ENCODE results near the gene ST6GALNAC4. TPM values are rescaled to one million over a fixed set of nuclear protein-coding genes. Genes with fewer than 3 reads are reported as not detected.

The ST6GALNAC4 gene
- polyA plus RNA-seq, 4 donors, result 10.4 to 17.5 (median 12.5) TPM

DNA sequence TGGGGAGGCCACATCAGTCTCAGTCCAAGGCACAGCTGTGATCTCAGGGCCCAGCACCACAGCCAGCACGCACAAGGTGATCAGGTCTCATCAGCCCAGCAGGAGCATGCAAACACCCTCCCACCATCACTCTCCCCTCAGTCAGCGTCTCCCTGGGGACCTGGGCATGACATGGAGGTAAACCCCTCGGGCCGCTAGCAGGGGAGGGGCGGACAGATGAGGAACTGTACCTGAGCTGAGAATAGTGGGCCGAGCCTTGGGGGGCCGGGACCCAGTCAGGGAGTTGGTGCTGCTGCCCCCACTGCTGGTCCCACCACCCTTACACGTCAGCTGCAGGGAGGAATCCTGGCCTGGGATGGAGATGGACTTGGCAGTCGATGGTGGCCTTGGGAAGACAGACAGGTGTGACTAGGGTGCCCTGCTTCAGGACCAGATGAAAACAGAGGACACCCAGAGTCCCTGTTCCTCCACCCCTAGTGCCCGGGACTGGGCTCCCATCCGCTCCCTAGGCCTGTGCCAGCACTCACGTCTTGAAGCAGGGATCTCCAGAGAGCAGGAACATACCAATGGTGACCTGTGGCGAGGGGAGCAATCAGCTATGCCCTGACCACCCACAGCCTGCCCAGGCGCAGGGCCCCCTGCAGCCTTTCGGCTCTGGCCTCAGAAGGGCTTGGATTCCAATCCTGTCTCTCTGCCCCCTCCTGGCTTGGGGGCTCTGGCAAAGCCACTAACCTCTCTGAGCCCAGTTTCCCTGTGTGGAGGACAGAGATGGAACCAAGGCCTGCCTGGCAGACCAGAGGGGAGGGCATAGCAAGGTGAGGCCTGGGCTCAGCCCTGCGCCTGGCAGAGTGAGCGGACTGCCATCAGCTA lies 31.2 kb upstream of the ST6GALNAC4 start:
- no peak for DNase-seq (ENCODE audit: low read depth in 4 of 4, low spot score in 3 of 4)

DNA sequence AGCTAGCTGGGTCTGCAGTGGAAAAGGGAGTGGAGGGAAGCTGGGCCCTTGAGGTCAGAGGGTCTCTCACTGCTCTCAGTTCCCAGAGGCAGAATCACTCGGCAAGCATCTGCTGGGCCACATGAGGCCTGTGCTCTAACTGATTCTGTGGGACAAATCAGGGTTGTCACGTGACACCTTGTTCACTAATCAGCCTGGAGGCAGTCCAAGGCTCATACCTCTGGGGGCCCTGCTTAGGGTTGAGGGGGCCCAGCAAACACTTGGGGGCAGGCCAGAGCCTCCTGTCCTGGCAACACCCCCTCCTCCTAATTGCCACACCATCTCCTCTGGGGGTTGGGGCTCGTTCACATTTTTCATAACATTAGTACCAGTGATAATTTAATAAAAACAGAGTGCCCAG lies 29.9 kb upstream of the ST6GALNAC4 start:
- DNase-seq (ENCODE audit: low read depth in 4 of 4, low spot score in 3 of 4), result no peak

DNA sequence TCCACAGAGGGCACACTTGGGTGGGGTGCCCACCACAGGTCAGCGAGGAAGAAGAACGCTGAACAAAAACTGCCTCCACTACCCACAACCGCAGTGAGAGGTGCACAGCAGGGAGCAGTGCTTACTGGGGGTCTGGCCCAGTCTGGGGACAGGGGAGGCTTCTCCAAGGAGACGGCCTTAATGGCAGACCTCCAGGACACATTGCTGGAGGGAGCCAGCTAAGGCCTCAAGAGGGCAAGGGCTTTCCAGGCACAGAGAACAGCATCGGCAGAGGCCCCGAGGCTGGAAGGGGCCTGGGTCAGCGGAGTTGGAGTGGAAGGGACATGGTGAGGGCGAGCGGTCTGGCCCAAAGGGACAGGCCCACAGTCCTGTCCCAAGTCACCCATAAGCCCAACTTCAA lies 29.1 kb upstream of the ST6GALNAC4 start:
- DNase-seq (ENCODE audit: low read depth in 4 of 4, low spot score in 3 of 4), result no peak

DNA sequence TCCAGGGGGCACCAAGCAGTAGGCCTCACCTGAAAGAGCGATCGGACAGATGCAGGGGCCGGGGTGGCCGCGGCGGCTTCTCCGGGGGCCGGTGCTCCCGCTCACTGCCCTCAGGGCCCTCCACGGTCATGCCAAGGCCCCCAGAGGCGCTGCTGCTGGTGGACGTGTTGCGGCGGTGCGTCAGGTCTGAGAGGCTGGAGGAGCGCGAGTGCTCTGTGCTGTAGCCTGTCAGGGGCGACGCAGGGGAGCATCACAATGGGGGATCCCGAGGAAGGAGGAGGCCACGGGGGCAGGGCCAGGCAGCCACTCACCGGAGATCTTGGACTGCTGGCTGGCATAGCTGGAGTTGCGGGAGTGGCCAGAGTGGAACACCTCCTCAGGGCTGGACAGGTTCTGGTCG lies 28.5 kb upstream of the ST6GALNAC4 start:
- DNase-seq (ENCODE audit: low read depth in 4 of 4, low spot score in 3 of 4), result no peak

DNA sequence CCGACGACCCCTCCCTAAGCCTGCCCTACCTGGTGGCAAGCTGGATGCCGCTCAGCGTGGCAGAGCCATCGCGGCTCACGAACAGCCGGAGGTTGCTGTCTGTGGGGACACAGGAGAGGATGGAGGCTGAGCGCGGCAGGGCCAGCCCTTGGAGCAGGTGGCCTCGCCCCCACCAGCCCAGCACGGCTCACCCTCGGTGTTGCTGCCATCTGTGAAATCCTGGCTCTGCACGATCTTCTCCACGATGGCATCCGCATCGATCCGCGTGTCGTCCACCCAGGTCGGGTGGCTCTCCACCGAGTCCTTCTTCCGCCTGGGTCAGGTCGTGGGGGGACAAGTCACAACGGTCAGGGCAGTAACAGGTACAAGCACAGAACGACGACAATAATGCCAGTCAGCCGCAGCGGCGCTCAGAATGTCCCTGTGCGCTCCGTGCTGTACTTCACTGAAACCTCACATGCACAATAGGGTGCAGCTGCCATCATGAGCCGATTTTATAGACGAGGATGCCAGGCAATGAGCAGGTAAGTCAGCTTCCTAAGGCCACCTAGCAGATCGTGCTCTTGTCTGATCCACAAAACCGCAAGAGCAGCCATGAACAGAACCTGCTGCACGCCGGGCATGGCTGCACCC lies 27.9 kb upstream of the ST6GALNAC4 start:
- DNase-seq (ENCODE audit: low read depth in 4 of 4, low spot score in 3 of 4), result no peak

DNA sequence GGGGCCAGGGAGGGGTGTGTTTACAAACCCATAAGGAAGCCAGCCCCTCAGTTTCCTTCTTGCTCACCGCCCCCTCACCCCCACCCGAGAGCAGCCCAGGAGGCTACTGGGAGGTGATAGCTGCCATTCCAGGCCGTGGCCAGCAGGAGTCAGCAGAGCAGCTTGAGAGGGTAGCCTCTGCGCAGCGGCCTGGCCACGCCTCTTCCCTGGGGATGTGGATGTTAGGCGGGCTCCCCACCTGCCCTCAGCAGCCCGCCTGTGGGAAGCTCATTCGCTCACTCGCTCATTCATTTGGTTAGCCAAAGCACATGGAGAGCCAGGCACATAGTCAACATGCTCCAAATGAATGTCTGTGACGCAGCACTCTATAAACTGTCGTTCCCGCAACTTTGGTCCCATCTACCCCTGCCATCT lies 26.9 kb upstream of the ST6GALNAC4 start:
- no peak for DNase-seq (ENCODE audit: low read depth in 4 of 4, low spot score in 3 of 4)

DNA sequence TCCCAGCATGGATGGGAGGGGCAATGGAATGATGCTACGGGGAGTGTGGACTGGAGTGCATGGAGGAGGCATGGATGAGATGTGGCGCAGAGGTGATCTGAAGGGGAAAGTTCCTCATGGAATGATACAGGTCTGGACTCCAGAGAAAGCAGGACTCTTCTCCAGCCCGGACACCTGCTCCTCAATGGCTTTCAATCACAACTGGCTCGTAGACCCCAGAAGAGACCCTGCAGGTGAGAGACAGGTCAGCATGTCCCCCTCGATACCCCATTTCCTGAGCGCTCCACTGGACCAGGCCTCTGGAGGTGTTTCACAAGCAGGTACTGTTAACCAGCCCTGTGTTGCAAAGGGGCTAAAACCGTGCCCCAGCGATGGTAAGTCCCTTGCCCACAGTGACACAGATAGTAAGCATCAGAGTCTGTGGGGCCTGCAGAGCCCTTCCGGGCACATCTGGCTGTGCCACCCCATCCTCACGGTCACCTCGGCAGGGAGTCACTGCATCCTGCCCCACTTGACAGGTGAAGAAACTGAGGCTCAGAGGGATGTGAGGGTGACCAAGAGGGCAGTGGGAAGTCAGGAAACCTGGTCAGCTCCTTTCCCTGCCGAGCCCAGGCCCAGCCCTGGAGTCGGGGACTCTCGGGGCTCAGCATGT lies 26.3 kb upstream of the ST6GALNAC4 start:
- DNase-seq (ENCODE audit: low read depth in 4 of 4, low spot score in 3 of 4), result no peak

DNA sequence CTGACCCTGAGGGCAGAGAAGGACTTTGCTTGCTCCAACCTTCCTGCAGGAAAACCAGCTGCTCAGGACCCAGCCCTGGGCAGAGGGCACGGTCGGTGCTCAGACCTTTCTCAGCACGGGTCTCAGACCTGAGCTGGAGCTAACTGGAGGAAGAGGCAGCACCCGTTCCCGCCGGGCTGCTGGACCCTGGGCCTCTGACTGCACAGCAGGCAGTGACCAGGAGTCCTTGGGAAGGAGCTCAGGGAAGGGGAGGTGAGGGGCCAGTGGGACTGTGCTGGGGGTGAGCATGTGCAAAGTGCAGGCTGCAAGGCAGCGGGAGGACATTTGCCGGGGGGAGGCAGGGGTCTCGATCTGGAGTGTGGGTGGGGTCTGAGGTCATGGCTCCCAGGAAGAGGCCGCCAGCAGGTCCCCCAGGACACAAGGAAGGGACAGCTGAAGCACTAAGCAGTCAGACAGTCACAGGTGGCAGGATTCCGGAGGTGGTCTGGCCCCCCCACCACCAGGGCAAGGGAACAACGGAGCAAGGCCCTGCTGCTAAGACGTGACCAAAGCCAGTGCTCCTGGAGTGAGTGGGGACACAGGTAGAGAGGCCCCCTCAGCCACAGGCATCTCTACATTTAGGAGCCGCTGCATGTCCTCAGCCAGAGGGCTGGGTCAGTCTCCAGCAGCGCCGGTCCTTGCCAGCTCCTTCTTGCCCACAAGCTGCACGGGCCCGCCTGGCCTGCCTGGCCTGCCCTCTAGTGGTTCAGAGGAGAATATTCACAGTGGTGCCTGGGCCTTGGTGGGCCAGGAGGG lies 25.6 kb upstream of the ST6GALNAC4 start:
- DNase-seq (ENCODE audit: low read depth in 4 of 4, low spot score in 3 of 4), result no peak

DNA sequence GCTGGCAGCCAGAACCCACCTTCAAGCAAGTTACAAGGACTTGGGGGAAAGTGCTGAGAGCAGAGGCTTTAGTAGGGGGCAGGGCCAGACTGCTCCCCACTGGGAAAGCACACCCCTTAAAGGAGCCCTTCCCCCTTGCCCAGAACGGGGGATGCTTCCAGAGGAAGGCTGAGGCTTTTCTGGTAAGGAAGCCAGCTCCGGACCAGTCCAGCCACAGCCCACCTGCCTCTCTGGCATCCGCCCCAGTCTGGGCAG lies 25.0 kb upstream of the ST6GALNAC4 start:
- no peak for DNase-seq (ENCODE audit: low read depth in 4 of 4, low spot score in 3 of 4)

DNA sequence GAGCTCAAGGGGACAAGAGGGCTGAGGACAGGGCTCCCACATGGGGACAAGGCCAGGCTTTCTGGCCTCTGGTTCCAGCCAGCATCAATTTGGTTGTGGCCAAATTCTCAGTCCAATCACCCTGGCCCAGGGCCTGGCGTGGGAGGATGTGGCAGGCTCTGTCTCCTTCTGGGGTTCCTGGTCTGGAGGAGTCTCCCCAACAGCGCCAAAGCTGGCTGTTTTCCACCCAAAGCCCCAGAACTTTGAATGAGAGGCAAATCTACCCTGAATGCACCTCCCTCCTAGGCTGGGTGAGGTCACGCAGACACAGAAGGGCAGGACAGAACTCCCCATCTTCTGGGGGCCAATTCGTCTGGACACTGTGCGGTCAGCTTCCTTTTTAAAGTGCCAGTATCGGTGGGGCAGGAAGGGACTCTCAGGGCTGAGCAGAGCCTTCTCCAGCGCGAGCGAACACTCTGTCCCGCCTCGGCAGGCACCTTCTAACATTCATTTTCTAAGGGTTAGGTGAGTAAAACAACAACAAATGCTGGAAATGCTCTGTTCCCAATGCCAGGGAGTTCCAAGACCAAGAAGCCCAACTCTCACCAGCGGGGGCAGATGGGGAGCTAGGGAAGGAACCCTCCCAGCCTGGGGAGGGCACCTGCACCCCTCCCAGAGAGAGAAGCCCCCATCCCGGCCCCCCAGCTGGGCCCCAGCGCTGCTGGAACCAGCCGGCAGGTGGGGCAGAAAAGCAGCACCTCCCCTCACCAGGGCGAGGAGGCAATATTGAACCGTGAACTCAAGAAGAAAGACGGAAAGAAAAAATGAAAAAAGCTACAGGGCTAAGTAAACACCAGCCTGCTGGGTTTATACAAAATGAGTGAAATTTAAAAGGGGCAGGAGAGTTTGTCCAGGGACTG lies 24.5 kb upstream of the ST6GALNAC4 start:
- no peak for DNase-seq (ENCODE audit: low read depth in 4 of 4, low spot score in 3 of 4)

DNA sequence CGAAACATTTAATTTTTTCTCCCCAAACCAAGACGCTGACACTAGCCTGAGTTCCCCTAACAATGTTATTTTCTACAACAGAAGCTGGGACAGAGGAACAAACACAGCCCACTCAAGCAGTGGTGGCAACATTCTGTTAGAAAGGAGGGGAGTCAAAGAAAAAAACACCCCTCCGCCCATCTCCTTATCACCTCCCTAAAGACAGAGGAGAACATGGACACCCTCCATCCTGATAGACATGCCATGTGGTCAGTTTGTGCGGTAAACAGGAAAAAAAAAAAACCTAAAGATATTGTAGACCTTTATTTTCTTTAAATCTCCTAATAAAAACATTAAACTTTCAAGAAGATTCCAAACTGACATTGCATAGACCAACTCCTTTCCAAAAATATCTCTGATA lies 23.8 kb upstream of the ST6GALNAC4 start:
- DNase-seq (ENCODE audit: low read depth in 4 of 4, low spot score in 3 of 4), result no peak

DNA sequence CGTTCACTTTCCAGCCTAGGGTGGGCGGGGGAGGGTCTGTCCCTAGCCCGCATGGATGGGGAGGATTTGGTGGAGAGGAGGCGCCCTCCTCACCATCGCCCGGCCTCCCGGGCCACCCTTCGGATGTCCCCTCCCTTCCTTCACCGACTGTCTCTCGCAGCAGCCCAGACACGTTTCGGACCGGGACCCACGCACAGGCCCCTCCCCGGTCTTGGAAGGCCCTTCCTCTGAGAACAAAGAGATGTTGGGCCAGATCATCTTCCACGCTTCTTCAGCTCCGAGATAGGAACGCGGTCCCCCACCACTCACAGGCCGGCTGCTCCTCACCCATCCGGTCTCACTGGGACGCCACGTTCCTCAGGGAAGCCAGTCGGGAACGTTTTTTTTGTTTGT lies 21.5 kb upstream of the ST6GALNAC4 start:
- DNase-seq (ENCODE audit: low read depth in 4 of 4, low spot score in 3 of 4), result no peak

DNA sequence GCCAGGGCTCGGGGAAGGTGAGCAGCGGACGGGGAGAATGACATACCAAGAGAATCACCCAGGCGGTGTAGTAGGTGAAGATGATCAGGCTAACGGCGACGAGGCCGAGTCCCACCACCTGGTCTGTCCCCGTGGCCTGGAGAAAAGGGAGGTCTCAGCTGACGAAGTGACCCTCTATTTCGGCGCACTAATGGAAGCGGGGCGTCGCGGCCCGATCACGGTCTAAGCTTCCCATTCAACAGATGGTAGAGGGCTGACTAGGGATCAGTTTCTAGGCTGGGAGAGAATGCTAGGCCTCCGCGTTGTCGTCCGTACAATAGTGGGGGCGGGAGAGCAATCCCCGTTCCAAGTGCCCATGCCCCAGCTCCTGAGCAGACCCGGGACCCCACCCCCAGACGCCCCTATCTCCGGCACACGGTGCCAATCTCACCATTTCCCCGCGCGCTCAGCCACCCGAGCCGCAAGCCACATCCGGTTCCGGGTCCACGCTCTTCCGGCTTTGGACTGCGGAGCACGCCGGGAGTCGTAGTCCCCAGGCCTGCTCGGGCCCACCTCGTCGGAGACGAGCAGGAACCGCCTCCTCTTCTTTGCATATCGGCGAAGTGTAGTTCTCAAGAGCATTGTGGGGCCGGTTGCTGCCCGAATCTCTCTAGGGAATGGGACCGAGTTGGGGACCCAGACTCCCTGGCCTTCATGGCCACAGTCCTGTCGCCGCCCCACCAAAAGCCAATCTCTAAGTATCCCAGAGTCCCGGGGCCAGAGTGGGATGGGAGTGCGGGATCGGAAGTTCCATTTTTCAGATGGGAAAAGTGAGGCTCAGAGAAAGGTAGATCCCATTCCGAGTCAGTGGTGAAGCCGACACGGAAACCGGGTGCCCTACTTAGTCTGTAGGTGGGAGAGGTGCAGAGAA lies 20.8 kb upstream of the ST6GALNAC4 start, which contains the start of gene DPM2:
Gene DPM2 (minus strand): TSS at position 467 of the 910 bp plus-strand sequence. CDS start 34 bp downstream, at position 433.
- peak; percentile 62 to 77 (median 76) for DNase-seq (ENCODE audit: low read depth in 4 of 4, low spot score in 3 of 4)

DNA sequence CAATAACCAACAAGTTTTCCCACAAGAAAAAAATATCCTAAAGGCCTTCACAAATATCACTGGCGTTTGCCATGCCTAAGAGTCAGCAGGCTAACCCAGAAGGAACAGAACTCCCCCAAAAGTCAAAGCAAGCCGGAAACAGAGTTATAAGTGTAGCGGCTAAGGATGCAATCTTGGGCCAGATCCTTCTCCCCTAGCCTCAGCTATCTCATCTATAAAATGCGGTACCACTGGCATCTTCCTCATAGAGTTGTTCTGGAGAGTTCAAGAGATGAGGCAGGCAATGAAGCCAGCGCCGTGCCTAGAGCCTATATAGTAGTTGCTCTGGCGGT lies 20.2 kb upstream of the ST6GALNAC4 start:
- no peak for DNase-seq (ENCODE audit: low read depth in 4 of 4, low spot score in 3 of 4)

DNA sequence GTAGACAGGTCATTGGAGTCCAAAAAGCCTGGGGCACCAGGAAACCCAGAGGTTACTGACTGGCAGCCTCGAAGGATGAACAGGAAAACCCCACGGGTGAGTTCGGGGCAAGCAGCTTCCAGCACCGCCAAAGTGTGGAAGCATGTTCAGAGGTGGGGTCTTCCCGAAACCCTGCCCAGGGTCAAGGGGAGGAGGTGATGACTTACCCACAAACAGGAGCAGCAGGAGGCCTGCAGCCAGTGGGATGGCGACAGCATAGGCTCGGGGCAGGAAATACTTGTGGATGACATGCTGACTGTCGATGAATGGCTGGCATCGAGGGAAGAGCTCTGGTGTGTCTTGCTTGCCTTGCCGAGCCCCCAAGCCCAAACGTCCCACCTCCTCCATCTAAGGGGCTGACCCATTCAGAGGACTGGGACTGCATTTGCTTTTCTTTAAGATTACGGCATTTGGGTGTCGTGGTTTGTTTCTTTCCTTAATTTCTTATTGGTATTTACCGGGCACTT lies 19.6 kb upstream of the ST6GALNAC4 start:
- DNase-seq (ENCODE audit: low read depth in 4 of 4, low spot score in 3 of 4), result no peak

DNA sequence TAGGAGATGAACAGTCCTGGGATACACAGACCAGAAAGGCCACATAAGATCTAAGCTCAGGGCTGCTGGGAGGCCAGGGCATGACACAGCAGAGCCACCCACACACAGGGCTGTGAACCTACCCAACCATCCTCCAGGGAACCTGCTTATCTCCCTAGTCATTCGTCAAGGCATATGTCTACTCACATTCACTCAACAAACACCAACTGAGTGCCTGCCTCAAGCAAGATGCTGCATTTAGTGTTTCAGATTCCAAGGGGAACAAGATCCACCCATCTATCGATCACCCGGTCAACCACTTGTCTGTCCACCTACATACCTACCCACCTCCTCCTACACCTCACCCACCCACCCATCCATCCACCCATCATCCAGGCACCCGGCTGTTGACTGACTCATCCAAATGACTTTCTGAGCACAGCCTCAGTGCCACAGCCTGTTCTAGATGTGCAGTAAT lies 19.0 kb upstream of the ST6GALNAC4 start:
- DNase-seq (ENCODE audit: low read depth in 4 of 4, low spot score in 3 of 4), result no peak

DNA sequence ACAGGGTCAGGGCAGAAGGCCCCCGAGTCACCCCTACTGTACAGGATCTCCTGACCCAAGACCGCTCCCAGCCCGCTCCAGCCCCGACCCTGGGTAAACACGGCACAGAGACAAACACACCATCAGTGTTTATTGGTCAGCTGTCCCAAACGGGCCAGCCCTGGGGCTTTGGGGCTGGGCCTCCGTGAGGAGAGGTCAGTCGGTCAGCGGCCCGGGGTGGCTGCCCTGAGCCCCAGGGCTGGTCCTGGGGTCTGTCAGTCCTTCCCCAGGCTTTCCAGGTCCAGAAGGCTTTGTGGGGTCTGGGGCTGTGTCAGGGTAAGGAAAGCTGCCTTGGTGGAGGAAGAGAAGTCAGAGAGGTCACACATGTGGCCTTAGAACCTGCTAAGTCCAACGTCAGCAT lies 18.1 kb upstream of the ST6GALNAC4 start:
- DNase-seq (ENCODE audit: low read depth in 4 of 4, low spot score in 3 of 4), result no peak

DNA sequence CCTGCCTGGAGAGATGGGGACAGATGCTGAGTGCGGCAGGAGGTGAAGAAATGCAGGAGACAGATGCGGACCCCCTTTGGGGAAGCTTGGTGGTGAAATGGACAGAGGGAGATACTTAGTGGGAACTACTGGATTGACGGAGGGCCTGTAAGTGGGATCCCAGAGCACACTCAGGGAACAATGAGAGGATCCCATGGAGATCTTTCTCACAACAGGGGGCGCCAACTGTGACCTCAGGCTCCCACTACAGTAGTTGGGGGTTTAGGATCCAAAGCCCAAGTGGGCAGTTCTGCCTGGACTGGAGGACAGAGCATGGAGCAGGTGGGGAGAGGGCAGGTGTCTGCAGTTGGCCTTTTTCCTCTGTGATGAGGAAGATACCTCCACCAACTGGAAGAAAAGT lies 17.4 kb upstream of the ST6GALNAC4 start:
- DNase-seq (ENCODE audit: low read depth in 4 of 4, low spot score in 3 of 4), result no peak

All from left renal pelvis (tissue), 4 donors.